GM21723 (cell line): Measurements from ENCODE around the gene THBS3.
"Not testable (repeated sequence)": the region's sequence is repeated elsewhere in the genome, so short reads cannot be mapped to it uniquely, and the experiment has no call there.

ENCODE experiments used
- ATAC-seq: cut with Tn5 transposase; IDR thresholded peaks from one replicate; pipeline ENCODE4 v1.9.1; 2021; ENCODE audit warnings: mild to moderate bottlenecking, moderate library complexity; ENCODE audit not compliant: unreplicated experiment

The THBS3 gene

GRCh38 chr1:155175281-155175926 lies 32.3 kb downstream of the THBS3 start:
- ATAC-seq, result no peak

GRCh38 chr1:155174324-155175280 lies 33.1 kb downstream of the THBS3 start:
- no peak for ATAC-seq

GRCh38 chr1:155173478-155174323 lies 34.0 kb downstream of the THBS3 start, which contains the start of gene TRIM46:
TSS of gene TRIM46 (plus strand) at chr1:155173849. CDS start at chr1:155173967, 118 bp downstream.
- no peak for ATAC-seq

GRCh38 chr1:155172732-155173477 lies 34.8 kb downstream of the THBS3 start, which contains the start of gene KRTCAP2:
TSS of gene KRTCAP2 (minus strand) at chr1:155173304. CDS start at chr1:155173224, 80 bp downstream.
- peak; percentile 73 for ATAC-seq

GRCh38 chr1:155171836-155172731 lies 35.6 kb downstream of the THBS3 start:
- ATAC-seq, result peak; percentile 17

GRCh38 chr1:155170806-155171205 lies 36.9 kb downstream of the THBS3 start:
- no peak for ATAC-seq

GRCh38 chr1:155170101-155170785 lies 37.5 kb downstream of the THBS3 start:
- no peak for ATAC-seq

- no peak for ATAC-seq
Measured at GRCh38 chr1:155169541-155169940, 38.2 kb downstream of the THBS3 start.

GRCh38 chr1:155168456-155169210 lies 39.1 kb downstream of the THBS3 start:
- no peak for ATAC-seq

- not testable (repeated sequence) for ATAC-seq
Measured at GRCh38 chr1:155168105-155168445, 39.6 kb downstream of the THBS3 start.

- ATAC-seq, result no peak
Measured at GRCh38 chr1:155167166-155168104, 40.3 kb downstream of the THBS3 start.

- no peak for ATAC-seq
Measured at GRCh38 chr1:155166471-155167165, 41.1 kb downstream of the THBS3 start.

- ATAC-seq, result no peak
Measured at GRCh38 chr1:155166051-155166470, 41.6 kb downstream of the THBS3 start.

GRCh38 chr1:155164625-155165024 lies 43.1 kb downstream of the THBS3 start:
- ATAC-seq, result not testable (repeated sequence)

GRCh38 chr1:155163785-155164184 lies 43.9 kb downstream of the THBS3 start:
- ATAC-seq, result not testable (repeated sequence)

- ATAC-seq, result not testable (repeated sequence)
Measured at GRCh38 chr1:155162631-155163030, 45.1 kb downstream of the THBS3 start.
